ENCODE data around the gene GUCY2F.

GUCY2F gene

GRCh38 chrX:109448282-109448938, 33.5 kb downstream of the GUCY2F start:
- Mint-ChIP-seq H3K36me3 (ENCODE audit: low read depth) (no peaks in the 10 kb centered on the region), H3K9me3 (no peaks in the 10 kb centered on the region), H3K27ac (no peak overlapping the region), H3K4me1 (ENCODE audit: low read depth) (no peaks in the 10 kb centered on the region), H3K4me3 (no peak overlapping the region), H3K27me3 (no peaks in the 10 kb centered on the region)

- H3K9me3 Mint-ChIP-seq, result no peaks in the 10 kb centered on the region
- no peak overlapping the region for H3K27ac Mint-ChIP-seq
- no peaks in the 10 kb centered on the region for H3K27me3 Mint-ChIP-seq
- H3K4me3 Mint-ChIP-seq, result no peak overlapping the region
- H3K4me1 Mint-ChIP-seq (ENCODE audit: low read depth), result no peaks in the 10 kb centered on the region
- no peaks in the 10 kb centered on the region for H3K36me3 Mint-ChIP-seq (ENCODE audit: low read depth)
These were observed 40.6 kb downstream of the GUCY2F start for GRCh38 chrX:109441266-109441665.

GRCh38 chrX:109440475-109440874, 41.4 kb downstream of the GUCY2F start:
- H3K4me3 Mint-ChIP-seq, result no peak overlapping the region
- no peaks in the 10 kb centered on the region for H3K36me3 Mint-ChIP-seq (ENCODE audit: low read depth)
- H3K27ac Mint-ChIP-seq, result no peak overlapping the region
- H3K4me1 Mint-ChIP-seq (ENCODE audit: low read depth), result no peaks in the 10 kb centered on the region
- H3K27me3 Mint-ChIP-seq, result no peaks in the 10 kb centered on the region
- H3K9me3 Mint-ChIP-seq, result no peaks in the 10 kb centered on the region

- no peaks in the 10 kb centered on the region for H3K4me1 Mint-ChIP-seq (ENCODE audit: low read depth)
- H3K4me3 Mint-ChIP-seq, result no peak overlapping the region
- H3K9me3 Mint-ChIP-seq, result no peaks in the 10 kb centered on the region
- H3K27me3 Mint-ChIP-seq, result peaks cover 3% of the 10 kb centered on the region
- H3K36me3 Mint-ChIP-seq (ENCODE audit: low read depth), result no peaks in the 10 kb centered on the region
- H3K27ac Mint-ChIP-seq, result no peak overlapping the region
These were observed 72.7 kb downstream of the GUCY2F start for GRCh38 chrX:109409181-109409580.

GRCh38 chrX:109403922-109404321, 78.0 kb downstream of the GUCY2F start:
- H3K36me3 Mint-ChIP-seq (ENCODE audit: low read depth), result no peaks in the 10 kb centered on the region
- H3K27me3 Mint-ChIP-seq, result no peaks in the 10 kb centered on the region
- no peaks in the 10 kb centered on the region for H3K4me1 Mint-ChIP-seq (ENCODE audit: low read depth)
- no peaks in the 10 kb centered on the region for H3K9me3 Mint-ChIP-seq
- H3K4me3 Mint-ChIP-seq, result no peak overlapping the region
- no peak overlapping the region for H3K27ac Mint-ChIP-seq

- H3K4me3 Mint-ChIP-seq, result no peak overlapping the region
- H3K4me1 Mint-ChIP-seq (ENCODE audit: low read depth), result no peaks in the 10 kb centered on the region
These were observed 82.1 kb downstream of the GUCY2F start for GRCh38 chrX:109399831-109400230.

GRCh38 chrX:109398833-109399232, 83.1 kb downstream of the GUCY2F start:
- Mint-ChIP-seq H3K27ac (no peak overlapping the region), H3K4me1 (ENCODE audit: low read depth) (no peaks in the 10 kb centered on the region), H3K27me3 (peaks cover 3% of the 10 kb centered on the region), H3K36me3 (ENCODE audit: low read depth) (no peaks in the 10 kb centered on the region), H3K4me3 (no peak overlapping the region), H3K9me3 (no peaks in the 10 kb centered on the region)

More at GRCh38 chrX:109399831-109400230, 82.1 kb downstream of the GUCY2F start:
- Mint-ChIP-seq H3K27me3 (peaks cover 3% of the 10 kb centered on the region), H3K27ac (no peak overlapping the region), H3K36me3 (ENCODE audit: low read depth) (no peaks in the 10 kb centered on the region), H3K9me3 (no peaks in the 10 kb centered on the region)

GRCh38 chrX:109398061-109398460, 83.8 kb downstream of the GUCY2F start:
- no peaks in the 10 kb centered on the region for H3K9me3 Mint-ChIP-seq
- H3K4me1 Mint-ChIP-seq (ENCODE audit: low read depth), result no peaks in the 10 kb centered on the region
- peaks cover 3% of the 10 kb centered on the region for H3K27me3 Mint-ChIP-seq
- no peak overlapping the region for H3K4me3 Mint-ChIP-seq
- H3K36me3 Mint-ChIP-seq (ENCODE audit: low read depth), result no peaks in the 10 kb centered on the region
- H3K27ac Mint-ChIP-seq, result no peak overlapping the region

- Mint-ChIP-seq H3K36me3 (ENCODE audit: low read depth) (no peaks in the 10 kb centered on the region), H3K27ac (no peak overlapping the region), H3K9me3 (no peaks in the 10 kb centered on the region), H3K27me3 (peaks cover 3% of the 10 kb centered on the region), H3K4me3 (no peak overlapping the region), H3K4me1 (ENCODE audit: low read depth) (no peaks in the 10 kb centered on the region)
These were observed 88.0 kb downstream of the GUCY2F start for GRCh38 chrX:109393859-109394258.

GRCh38 chrX:109392895-109393294, 89.0 kb downstream of the GUCY2F start:
- no peaks in the 10 kb centered on the region for H3K36me3 Mint-ChIP-seq (ENCODE audit: low read depth)
- H3K4me1 Mint-ChIP-seq (ENCODE audit: low read depth), result no peaks in the 10 kb centered on the region
- H3K27me3 Mint-ChIP-seq, result peaks cover 3% of the 10 kb centered on the region
- H3K4me3 Mint-ChIP-seq, result no peak overlapping the region
- H3K27ac Mint-ChIP-seq, result no peak overlapping the region
- H3K9me3 Mint-ChIP-seq, result no peaks in the 10 kb centered on the region

- H3K27ac Mint-ChIP-seq, result no peak overlapping the region
- H3K27me3 Mint-ChIP-seq, result no peaks in the 10 kb centered on the region
- no peaks in the 10 kb centered on the region for H3K4me1 Mint-ChIP-seq (ENCODE audit: low read depth)
- no peaks in the 10 kb centered on the region for H3K36me3 Mint-ChIP-seq (ENCODE audit: low read depth)
- no peaks in the 10 kb centered on the region for H3K9me3 Mint-ChIP-seq
- no peak overlapping the region for H3K4me3 Mint-ChIP-seq
These were observed 91.3 kb downstream of the GUCY2F start for GRCh38 chrX:109390556-109390955.

GRCh38 chrX:109389917-109390316, 92.0 kb downstream of the GUCY2F start:
- H3K4me3 Mint-ChIP-seq, result no peak overlapping the region
- H3K9me3 Mint-ChIP-seq, result no peaks in the 10 kb centered on the region
- no peak overlapping the region for H3K27ac Mint-ChIP-seq
- H3K4me1 Mint-ChIP-seq (ENCODE audit: low read depth), result no peaks in the 10 kb centered on the region
- no peaks in the 10 kb centered on the region for H3K27me3 Mint-ChIP-seq
- H3K36me3 Mint-ChIP-seq (ENCODE audit: low read depth), result no peaks in the 10 kb centered on the region

GRCh38 chrX:109384699-109385098, 97.2 kb downstream of the GUCY2F start:
- no peaks in the 10 kb centered on the region for H3K9me3 Mint-ChIP-seq

GRCh38 chrX:109382332-109382731, 99.6 kb downstream of the GUCY2F start:
- H3K9me3 Mint-ChIP-seq, result no peaks in the 10 kb centered on the region
- H3K4me3 Mint-ChIP-seq, result no peak overlapping the region
- no peaks in the 10 kb centered on the region for H3K4me1 Mint-ChIP-seq (ENCODE audit: low read depth)
- H3K36me3 Mint-ChIP-seq (ENCODE audit: low read depth), result no peaks in the 10 kb centered on the region
- no peak overlapping the region for H3K27ac Mint-ChIP-seq
- no peaks in the 10 kb centered on the region for H3K27me3 Mint-ChIP-seq

More at GRCh38 chrX:109384699-109385098, 97.2 kb downstream of the GUCY2F start:
- H3K27me3 Mint-ChIP-seq, result no peaks in the 10 kb centered on the region
- H3K36me3 Mint-ChIP-seq (ENCODE audit: low read depth), result no peaks in the 10 kb centered on the region
- no peak overlapping the region for H3K4me3 Mint-ChIP-seq
- H3K4me1 Mint-ChIP-seq (ENCODE audit: low read depth), result no peaks in the 10 kb centered on the region
- H3K27ac Mint-ChIP-seq, result no peak overlapping the region

- H3K9me3 Mint-ChIP-seq, result no peaks in the 10 kb centered on the region
- no peaks in the 10 kb centered on the region for H3K36me3 Mint-ChIP-seq (ENCODE audit: low read depth)
- no peak overlapping the region for H3K4me3 Mint-ChIP-seq
- H3K4me1 Mint-ChIP-seq (ENCODE audit: low read depth), result no peaks in the 10 kb centered on the region
- H3K27me3 Mint-ChIP-seq, result no peaks in the 10 kb centered on the region
- no peak overlapping the region for H3K27ac Mint-ChIP-seq
These were observed 103.6 kb downstream of the GUCY2F start for GRCh38 chrX:109378281-109378680.

- no peaks in the 10 kb centered on the region for H3K4me1 Mint-ChIP-seq (ENCODE audit: low read depth)
- H3K9me3 Mint-ChIP-seq, result no peaks in the 10 kb centered on the region
- H3K27me3 Mint-ChIP-seq, result no peaks in the 10 kb centered on the region
- no peaks in the 10 kb centered on the region for H3K36me3 Mint-ChIP-seq (ENCODE audit: low read depth)
- H3K27ac Mint-ChIP-seq, result no peak overlapping the region
- H3K4me3 Mint-ChIP-seq, result no peak overlapping the region
These were observed 107.5 kb downstream of the GUCY2F start for GRCh38 chrX:109374262-109374960.
